OCI-LY7 (cell line): ENCODE data around the gene NDUFAF5. TPM values are rescaled to one million over a fixed set of nuclear protein-coding genes. Genes with fewer than 3 reads are reported as not detected.
A peak's percentile ranks its signal among the peaks of the same experiment; 100 is the strongest.

Experiments
- BruUV-seq: library from RNA; stranded (reverse); fragments of 400-500 nt; replicated peaks from 2 replicates; lab custom pipeline; 2021; lab: Mats Ljungman, UMichigan
- CTCF ChIA-PET: fragments of 300-600 bp; sonication (Branson Sonifier 250); formaldehyde crosslinking; loops from one replicate; lab custom pipeline; 2022; ENCODE audit warnings: antibody characterized with exemption; ENCODE audit not compliant: unreplicated experiment; lab: Charles Lee
- POLR2A ChIA-PET: fragments of 300-600 bp; sonication (Branson Sonifier 250); formaldehyde crosslinking; loops from one replicate; lab custom pipeline; 2022; ENCODE audit warnings: antibody characterized with exemption; lab: Charles Lee
- DNase-seq: peaks from one replicate; pipeline ENCODE4 v3.0.0-alpha.2; 2015; ENCODE audit warnings: low spot score
- H2AFZ ChIP-seq: fragments of 200-600 bp; sonication (generic), shearing (Covaris generic); 2 replicates; pipeline ENCODE4 v1.6.1; 2014; ENCODE audit warnings: mild to moderate bottlenecking, antibody characterized with exemption, low read length, moderate library complexity
- H3K27ac ChIP-seq: fragments of 200-600 bp; sonication (generic); 2 replicates; pipeline ENCODE4 v1.5.1; 2014; ENCODE audit warnings: mixed run types, low read depth, mild to moderate bottlenecking, moderate library complexity, low read length, inconsistent platforms; ENCODE audit not compliant: poor library complexity, severe bottlenecking
- H3K36me3 ChIP-seq: fragments of 200-600 bp; sonication (generic); 2 replicates; pipeline ENCODE4 v1.6.1; 2014; ENCODE audit warnings: mild to moderate bottlenecking, antibody characterized with exemption, low read length, moderate library complexity, mixed read lengths; ENCODE audit not compliant: insufficient read depth
- H3K4me1 ChIP-seq: fragments of 200-600 bp; sonication (generic); 2 replicates; pipeline ENCODE4 v1.5.1; 2014; ENCODE audit warnings: mild to moderate bottlenecking, low read length; ENCODE audit not compliant: insufficient read depth, poor library complexity, severe bottlenecking
- H3K4me2 ChIP-seq: fragments of 200-600 bp; sonication (generic); 2 replicates; pipeline ENCODE4 v1.6.1; 2014; ENCODE audit warnings: mild to moderate bottlenecking, low read length
- H3K4me3 ChIP-seq: fragments of 200-600 bp; sonication (generic); 2 replicates; pipeline ENCODE4 v1.5.1; 2014; ENCODE audit warnings: mild to moderate bottlenecking, low read depth, low read length; ENCODE audit not compliant: poor library complexity, severe bottlenecking
- H3K79me2 ChIP-seq: fragments of 200-600 bp; sonication (generic); 2 replicates; pipeline ENCODE4 v1.6.1; 2016; ENCODE audit warnings: low read depth, mild to moderate bottlenecking, low read length, moderate library complexity, mixed read lengths; ENCODE audit not compliant: insufficient read depth
- H3K9me2 ChIP-seq: fragments of 200-600 bp; sonication (generic); 2 replicates; pipeline ENCODE4 v1.6.1; 2016; ENCODE audit warnings: mild to moderate bottlenecking, low read length, mixed read lengths; ENCODE audit not compliant: insufficient read depth
- H3K9me3 ChIP-seq: fragments of 200-600 bp; sonication (generic); 2 replicates; pipeline ENCODE4 v1.6.1; 2014; ENCODE audit warnings: mild to moderate bottlenecking, mixed run types, low read length, mixed read lengths
- H4K20me1 ChIP-seq: fragments of 200-600 bp; sonication (generic); 2 replicates; pipeline ENCODE4 v1.6.1; 2014; ENCODE audit warnings: mild to moderate bottlenecking, antibody characterized with exemption, low read length, moderate library complexity, mixed read lengths; ENCODE audit not compliant: insufficient read depth
- EZH2phosphoT487 ChIP-seq: fragments of 200-600 bp; sonication (generic); IDR thresholded peaks from 2 replicates; pipeline ENCODE4 v1.6.1; 2018; ENCODE audit warnings: low read depth, borderline replicate concordance, mild to moderate bottlenecking, mixed run types, antibody characterized with exemption, low read length, moderate library complexity, mixed read lengths
- intact Hi-C: fragments of 100-400 bp; cut with micrococcal nuclease; formaldehyde crosslinking; loops from one replicate; pipeline ENCODE4 v1.10.0; 2022; ENCODE audit not compliant: unreplicated experiment
- total RNA-seq, 2 experiments: library from RNA; depleted of rRNA in 1 of 2; stranded (reverse); fragments of >200 nt in 1 of 2; shearing (Covaris generic) in 1 of 2; gene quantifications; 2 replicates each; pipeline ENCODE4 v1.2.3, GENCODE V29; 2014 to 2022
- TF ChIP-seq, protein P1 (sequence below): fragments of 200-600 bp; sonication (generic); conservative IDR thresholded peaks from 2 replicates; pipeline ENCODE4 v1.5.1; 2014; ENCODE audit warnings: mild to moderate bottlenecking, antibody characterized with exemption, low read length, moderate library complexity, mixed read lengths

Gene NDUFAF5
- total RNA-seq, 2 experiments from 2014 or later: 27.3 to 35.4 TPM

DNA sequence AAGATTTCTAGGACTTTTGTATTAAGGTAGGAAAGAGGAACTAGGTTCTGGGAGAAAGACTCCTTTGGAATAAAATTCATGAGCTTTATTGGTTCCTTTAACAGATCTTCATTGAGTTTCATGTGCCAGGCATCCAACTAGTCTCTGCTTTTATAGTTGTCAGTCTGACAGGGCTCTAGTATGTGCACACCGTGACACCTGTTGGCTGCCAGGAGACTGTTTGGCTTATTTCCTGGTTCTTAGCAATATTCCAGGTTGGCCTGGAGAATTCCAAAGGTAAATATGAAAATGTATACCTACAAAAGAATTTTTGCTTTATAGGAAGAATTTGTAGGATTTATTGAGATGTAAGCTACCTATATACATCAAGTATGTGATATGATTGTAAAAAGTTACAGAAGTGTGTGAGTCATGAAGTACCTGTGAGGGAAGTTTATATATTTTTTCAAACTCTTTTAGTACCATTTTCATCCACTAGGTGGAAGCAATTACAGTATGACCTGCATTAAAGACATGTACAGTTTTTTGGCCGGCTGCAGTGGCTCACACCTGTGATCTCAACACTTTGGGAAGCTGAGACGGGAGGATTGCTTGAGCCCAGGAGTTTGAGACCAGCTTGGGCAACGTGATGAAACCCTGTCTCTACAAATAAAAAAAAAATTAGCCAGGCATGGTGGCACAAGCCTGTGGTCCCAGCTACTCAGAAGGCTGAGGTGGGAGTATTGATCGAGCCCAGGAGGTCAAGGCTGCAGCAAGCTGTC, 35.2 kb downstream of the NDUFAF5 start:
- POLR2A ChIA-PET: interaction anchor here (0.6 to 1.2 kb wide), 3 partner anchors 32 to 133 kb away, joined by 3 to 4 read pairs (median 4); no protein-coding TSS in a partner anchor
- no peak overlapping the region for H3K27ac ChIP-seq

DNA sequence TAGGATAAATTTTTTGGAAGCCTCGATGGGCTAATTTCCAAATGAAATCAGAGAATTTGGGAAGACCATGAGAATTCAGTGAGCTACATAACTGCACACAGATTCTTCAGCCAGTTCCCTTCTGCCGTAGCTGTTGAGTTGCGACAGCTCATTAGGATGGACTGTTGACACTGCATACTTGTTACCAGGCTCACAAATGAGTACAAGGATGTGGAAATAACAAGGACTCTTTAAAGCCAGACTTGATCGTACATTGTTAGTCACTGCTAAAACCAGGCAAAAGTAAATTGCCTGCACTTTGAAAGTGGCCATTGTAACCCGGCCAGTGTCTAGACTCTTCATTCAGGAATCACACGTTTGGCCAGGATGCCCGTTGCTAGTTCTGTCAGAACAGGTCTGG, 37.0 kb downstream of the NDUFAF5 start:
- Histone ChIP-seq H3K4me1 (no peaks in the 10 kb centered on the region), H3K79me2 (no peaks in the 10 kb centered on the region), H3K9me2 (no peaks in the 10 kb centered on the region), H3K27ac (no peak overlapping the region), H4K20me1 (no peaks in the 10 kb centered on the region), H3K4me3 (no peak overlapping the region), H2AFZ (no peak overlapping the region), H3K4me2 (no peak overlapping the region), H3K9me3 (no peaks in the 10 kb centered on the region), H3K36me3 (peaks cover 25% of the 10 kb centered on the region)
- TF ChIP-seq, protein P1, sequence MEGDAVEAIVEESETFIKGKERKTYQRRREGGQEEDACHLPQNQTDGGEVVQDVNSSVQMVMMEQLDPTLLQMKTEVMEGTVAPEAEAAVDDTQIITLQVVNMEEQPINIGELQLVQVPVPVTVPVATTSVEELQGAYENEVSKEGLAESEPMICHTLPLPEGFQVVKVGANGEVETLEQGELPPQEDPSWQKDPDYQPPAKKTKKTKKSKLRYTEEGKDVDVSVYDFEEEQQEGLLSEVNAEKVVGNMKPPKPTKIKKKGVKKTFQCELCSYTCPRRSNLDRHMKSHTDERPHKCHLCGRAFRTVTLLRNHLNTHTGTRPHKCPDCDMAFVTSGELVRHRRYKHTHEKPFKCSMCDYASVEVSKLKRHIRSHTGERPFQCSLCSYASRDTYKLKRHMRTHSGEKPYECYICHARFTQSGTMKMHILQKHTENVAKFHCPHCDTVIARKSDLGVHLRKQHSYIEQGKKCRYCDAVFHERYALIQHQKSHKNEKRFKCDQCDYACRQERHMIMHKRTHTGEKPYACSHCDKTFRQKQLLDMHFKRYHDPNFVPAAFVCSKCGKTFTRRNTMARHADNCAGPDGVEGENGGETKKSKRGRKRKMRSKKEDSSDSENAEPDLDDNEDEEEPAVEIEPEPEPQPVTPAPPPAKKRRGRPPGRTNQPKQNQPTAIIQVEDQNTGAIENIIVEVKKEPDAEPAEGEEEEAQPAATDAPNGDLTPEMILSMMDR: no peak
- TF ChIP-seq EZH2phosphoT487: no peak
- POLR2A ChIA-PET: no interaction called here
- CTCF ChIA-PET: no interaction called here
- BruUV-seq: no TSS peak
- no peak for DNase-seq
- intact Hi-C loops: loop anchor here (2.0 kb wide), 1 partner anchor 233 kb away; no protein-coding TSS in a partner anchor

More for the DNA sequence above, 35.2 kb downstream of the NDUFAF5 start:
- H3K79me2 ChIP-seq: no peaks in the 10 kb centered on the region
- no peaks in the 10 kb centered on the region for H3K9me2 ChIP-seq
- CTCF ChIA-PET: no interaction called here
- H2AFZ ChIP-seq: no peak overlapping the region
- no peaks in the 10 kb centered on the region for H4K20me1 ChIP-seq
- peak; percentile 61 for DNase-seq
- no peaks in the 10 kb centered on the region for H3K9me3 ChIP-seq
- no peak overlapping the region for H3K4me3 ChIP-seq
- no peak overlapping the region for H3K4me2 ChIP-seq
- no peaks in the 10 kb centered on the region for H3K4me1 ChIP-seq
- TF ChIP-seq EZH2phosphoT487: no peak
- TF ChIP-seq, protein P1: peak; percentile 80
- intact Hi-C loops: loop anchor here (2.0 kb wide), 1 partner anchor 235 kb away; no protein-coding TSS in a partner anchor
- H3K36me3 ChIP-seq: peaks cover 41% of the 10 kb centered on the region
- BruUV-seq: no TSS peak

DNA sequence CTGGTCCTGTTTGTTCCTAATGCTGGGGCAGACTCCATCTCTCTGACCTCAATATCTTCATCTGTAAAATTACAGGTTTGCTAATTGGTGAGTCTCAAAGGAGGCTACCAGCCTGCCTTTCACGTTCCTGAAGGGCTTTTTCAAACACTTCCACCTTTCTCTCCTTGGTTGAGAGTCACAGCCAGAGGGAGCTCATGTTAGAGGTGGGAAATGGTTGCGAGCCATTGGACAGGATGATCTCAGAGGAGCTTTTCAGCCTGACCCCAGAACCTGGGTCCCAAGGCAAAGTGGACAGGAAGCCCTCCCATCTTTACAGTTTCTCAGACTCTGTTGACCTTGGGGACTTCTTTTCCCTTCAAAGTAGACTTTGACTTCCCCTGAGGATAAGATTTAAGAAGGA, 37.6 kb downstream of the NDUFAF5 start:
- DNase-seq: no peak
- H3K4me3 ChIP-seq: no peak overlapping the region
- intact Hi-C loops: no loop called here
- H3K9me3 ChIP-seq: no peaks in the 10 kb centered on the region
- H3K36me3 ChIP-seq: peaks cover 19% of the 10 kb centered on the region
- TF ChIP-seq EZH2phosphoT487: no peak
- TF ChIP-seq, protein P1: no peak
- H3K4me1 ChIP-seq: no peaks in the 10 kb centered on the region
- no peaks in the 10 kb centered on the region for H3K79me2 ChIP-seq
- H2AFZ ChIP-seq: no peak overlapping the region
- BruUV-seq: no TSS peak
- no peaks in the 10 kb centered on the region for H3K9me2 ChIP-seq
- no peak overlapping the region for H3K27ac ChIP-seq
- no peaks in the 10 kb centered on the region for H4K20me1 ChIP-seq
- ChIA-PET CTCF (no interaction called here), POLR2A (no interaction called here)
- no peak overlapping the region for H3K4me2 ChIP-seq
